HG03571 (cell line): Measurements from ENCODE around the gene LRRC42.

Experiments
- ATAC-seq: cut with Tn5 transposase; IDR thresholded peaks from one replicate; pipeline ENCODE4 v1.9.1; 2021; ENCODE audit not compliant: unreplicated experiment

The LRRC42 gene

GRCh38 chr1:53938136-53938830 is 7.9 kb upstream of the LRRC42 start:
- no peak for ATAC-seq

GRCh38 chr1:53942127-53942957 is 3.8 kb upstream of the LRRC42 start:
- ATAC-seq = no peak

- ATAC-seq = no peak
These were observed 3.1 kb upstream of the LRRC42 start for GRCh38 chr1:53943090-53943489.

- ATAC-seq = no peak
These were observed 2.6 kb upstream of the LRRC42 start for GRCh38 chr1:53943490-53944043.

- no peak for ATAC-seq
These were observed 1.5 kb upstream of the LRRC42 start for GRCh38 chr1:53944469-53945182.

GRCh38 chr1:53945183-53945432 is 1.0 kb upstream of the LRRC42 start:
- no peak for ATAC-seq

GRCh38 chr1:53945433-53946251 is 508 bp upstream of the LRRC42 start, which contains the start of gene IFT25:
Gene IFT25 (minus strand): TSS chr1:53945699. CDS start chr1:53940082, 5,617 bp downstream.
- peak; percentile 70 for ATAC-seq

- no peak for ATAC-seq
These were observed 1.2 kb downstream of the LRRC42 start for GRCh38 chr1:53947172-53947907.

GRCh38 chr1:53948291-53948690 is 2.1 kb downstream of the LRRC42 start:
- ATAC-seq = no peak

GRCh38 chr1:53949023-53949990 is 3.2 kb downstream of the LRRC42 start:
- no peak for ATAC-seq

GRCh38 chr1:53951697-53952096 is 5.5 kb downstream of the LRRC42 start:
- no peak for ATAC-seq

- ATAC-seq = no peak
These were observed 8.0 kb downstream of the LRRC42 start for GRCh38 chr1:53954128-53954527.

GRCh38 chr1:53956308-53957168 is 10.4 kb downstream of the LRRC42 start:
- ATAC-seq = no peak

- ATAC-seq = no peak
These were observed 11.2 kb downstream of the LRRC42 start for GRCh38 chr1:53957194-53957818.

- no peak for ATAC-seq
These were observed 13.6 kb downstream of the LRRC42 start for GRCh38 chr1:53959664-53960250.

- ATAC-seq = no peak
These were observed 16.2 kb downstream of the LRRC42 start for GRCh38 chr1:53962395-53962794.

- no peak for ATAC-seq
These were observed 17.3 kb downstream of the LRRC42 start for GRCh38 chr1:53963460-53963859.
